Astrocyte of the cerebellum (primary cell): Measurements from ENCODE around the gene IL1B.

Source experiments
- DNase-seq: peaks from one replicate; pipeline ENCODE4 v3.0.0-alpha.2; 2011; ENCODE audit warnings: low read depth
- H3K4me3 ChIP-seq: 2 replicates; pipeline ENCODE4 v1.5.1; 2011; ENCODE audit warnings: mild to moderate bottlenecking, low read depth, low read length, moderate library complexity
- CTCF ChIP-seq: IDR thresholded peaks from 2 replicates; pipeline ENCODE4 v1.5.1; 2012; ENCODE audit warnings: low read length, low read depth, moderate library complexity, mild to moderate bottlenecking; ENCODE audit errors: missing control alignments
- in situ Hi-C: cut with HindIII; loops from 2 replicates; pipeline ENCODE4 v1.10.0; 2017; ENCODE audit warnings: low sequenced_read_pairs

Gene IL1B

GRCh38 chr2:112836695-112837117, at the start of gene IL1B:
IL1B (minus strand) TSS chr2:112836779; CDS start chr2:112836229, 550 bp downstream.
- in situ Hi-C loops, result no loop called here
- DNase-seq, result no peak
- TF ChIP-seq CTCF, result no peak
- H3K4me3 ChIP-seq, result no peak within 1 kb of the TSS

- in situ Hi-C loops, result no loop called here
- TF ChIP-seq CTCF, result no peak
- H3K4me3 ChIP-seq, result no peak overlapping the region
- no peak for DNase-seq
These were observed 49.7 kb upstream of the IL1B start for GRCh38 chr2:112886291-112886690.

GRCh38 chr2:112885506-112885902, 48.9 kb upstream of the IL1B start:
- in situ Hi-C loops, result no loop called here
- TF ChIP-seq CTCF, result no peak
- DNase-seq, result no peak
- no peak overlapping the region for H3K4me3 ChIP-seq

- no peak overlapping the region for H3K4me3 ChIP-seq
- TF ChIP-seq CTCF, result peak; percentile 35
- no peak for DNase-seq
- in situ Hi-C loops, result no loop called here
These were observed 48.4 kb upstream of the IL1B start for GRCh38 chr2:112884869-112885505.

- no peak overlapping the region for H3K4me3 ChIP-seq
- no peak for DNase-seq
- in situ Hi-C loops, result no loop called here
- TF ChIP-seq CTCF, result no peak
These were observed 47.1 kb upstream of the IL1B start for GRCh38 chr2:112883669-112884068.

- no peak overlapping the region for H3K4me3 ChIP-seq
- in situ Hi-C loops, result no loop called here
- peak; percentile 35 for DNase-seq
- TF ChIP-seq CTCF, result no peak
These were observed 44.8 kb upstream of the IL1B start for GRCh38 chr2:112881217-112881985.
